Lower leg skin (tissue), 4 donors: Measurements from ENCODE around the gene EOGT. TPM values are rescaled to one million over a fixed set of nuclear protein-coding genes. Genes with fewer than 3 reads are reported as not detected.

Experiments used
- DNase-seq, 2 donors: peaks; one replicate each; pipeline ENCODE4 v3.0.0-alpha.2; 2019; ENCODE audit warnings: low spot score in 2 of 2
- H3K4me3 ChIP-seq: fragments of 200-600 bp; sonication (generic); 2 replicates; pipeline ENCODE4 v1.5.1; 2017; ENCODE audit warnings: mild to moderate bottlenecking, low read depth; ENCODE audit not compliant: poor library complexity, severe bottlenecking
- POLR2A ChIP-seq, 2 donors: fragments of 450-650 bp; IDR thresholded peaks; one replicate each; pipeline ENCODE4 v1.6.1; 2016 to 2017; ENCODE audit warnings: antibody characterized with exemption in 2 of 2, mild to moderate bottlenecking in 1 of 2, moderate library complexity in 1 of 2
- WGBS, 2 donors: methylation state at CpG; one replicate each; pipeline ENCODE4 v1.1.5; 2018; 5-methylcytosine and 5-hydroxymethylcytosine counted together
- intact Hi-C: fragments of 100-400 bp; cut with DNase I; formaldehyde crosslinking; loops from one replicate; pipeline ENCODE4 v1.15.0; 2023; ENCODE audit warnings: low total_unique reads
- total RNA-seq, 4 donors: library from RNA; depleted of rRNA; stranded (reverse); fragments of >200 nt; gene quantifications; one replicate each; pipeline ENCODE4 v1.1.0, GENCODE V29; 2016
- TF ChIP-seq, protein P1 (sequence below), 3 donors: fragments of 450-650 bp; IDR thresholded peaks; one replicate each; pipeline ENCODE4 v1.5.1; 2016; ENCODE audit warnings: antibody characterized with exemption in 3 of 3, mild to moderate bottlenecking in 3 of 3, moderate library complexity in 2 of 3

Gene EOGT
- total RNA-seq, 4 donors from 2014 or later = 11.3 to 22.8 (median 16.0) TPM

DNA sequence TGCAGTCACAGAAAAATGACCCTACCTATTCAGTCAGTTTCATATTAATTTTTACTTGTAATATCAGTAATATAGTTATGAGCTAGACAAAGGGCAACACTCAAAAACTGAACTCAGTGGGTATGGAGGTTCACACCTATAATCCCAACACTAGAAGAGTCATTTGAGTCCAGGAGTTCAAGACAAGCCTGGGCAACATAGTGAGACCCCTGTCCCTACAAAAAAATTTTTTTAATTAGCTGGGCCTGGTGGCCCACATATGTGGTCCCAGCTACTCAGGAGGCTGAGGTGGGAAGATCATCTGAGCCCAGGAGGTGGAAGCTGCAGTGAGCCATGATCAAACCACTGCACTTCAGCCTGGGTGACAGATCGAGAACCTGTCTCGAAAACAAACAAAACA, 35.5 kb upstream of the EOGT start:
- H3K4me3 ChIP-seq = no peak overlapping the region
- WGBS, 2 donors = 93% methylated on average over 2 of the region's 2 CpGs
- no peak for DNase-seq
- TF ChIP-seq POLR2A (IDR thresholded peaks at IDR 0.05) = no peak
- TF ChIP-seq, protein P1, sequence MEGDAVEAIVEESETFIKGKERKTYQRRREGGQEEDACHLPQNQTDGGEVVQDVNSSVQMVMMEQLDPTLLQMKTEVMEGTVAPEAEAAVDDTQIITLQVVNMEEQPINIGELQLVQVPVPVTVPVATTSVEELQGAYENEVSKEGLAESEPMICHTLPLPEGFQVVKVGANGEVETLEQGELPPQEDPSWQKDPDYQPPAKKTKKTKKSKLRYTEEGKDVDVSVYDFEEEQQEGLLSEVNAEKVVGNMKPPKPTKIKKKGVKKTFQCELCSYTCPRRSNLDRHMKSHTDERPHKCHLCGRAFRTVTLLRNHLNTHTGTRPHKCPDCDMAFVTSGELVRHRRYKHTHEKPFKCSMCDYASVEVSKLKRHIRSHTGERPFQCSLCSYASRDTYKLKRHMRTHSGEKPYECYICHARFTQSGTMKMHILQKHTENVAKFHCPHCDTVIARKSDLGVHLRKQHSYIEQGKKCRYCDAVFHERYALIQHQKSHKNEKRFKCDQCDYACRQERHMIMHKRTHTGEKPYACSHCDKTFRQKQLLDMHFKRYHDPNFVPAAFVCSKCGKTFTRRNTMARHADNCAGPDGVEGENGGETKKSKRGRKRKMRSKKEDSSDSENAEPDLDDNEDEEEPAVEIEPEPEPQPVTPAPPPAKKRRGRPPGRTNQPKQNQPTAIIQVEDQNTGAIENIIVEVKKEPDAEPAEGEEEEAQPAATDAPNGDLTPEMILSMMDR (IDR thresholded peaks at IDR 0.05) = no peak
- intact Hi-C loops = no loop called here

DNA sequence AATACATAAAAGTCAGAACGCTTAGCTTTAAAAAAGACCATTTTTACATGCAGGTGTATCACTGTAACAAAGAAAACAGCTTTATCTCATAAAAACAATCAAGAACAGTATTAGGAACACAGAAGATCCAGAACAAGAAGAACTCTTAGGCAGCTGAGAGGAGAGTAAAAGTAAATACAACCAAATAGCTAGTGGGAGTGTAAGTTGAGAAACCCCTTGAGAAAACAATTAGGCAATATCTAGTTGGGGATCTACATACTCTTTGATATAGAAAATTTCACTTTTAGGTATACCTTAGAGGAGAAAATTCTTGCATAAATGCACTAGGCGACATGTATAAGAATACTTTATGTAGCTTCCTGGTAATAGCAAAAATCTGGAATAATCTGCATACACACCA, 31.1 kb upstream of the EOGT start:
- TF ChIP-seq, protein P1 (IDR thresholded peaks at IDR 0.05) = no peak
- TF ChIP-seq POLR2A (IDR thresholded peaks at IDR 0.05) = no peak
- no peak overlapping the region for H3K4me3 ChIP-seq
- DNase-seq = no peak
- whole genome bisulfite sequencing, 2 donors = 93 to 94% methylated on average over 2 of the region's 2 CpGs
- intact Hi-C loops = no loop called here

DNA sequence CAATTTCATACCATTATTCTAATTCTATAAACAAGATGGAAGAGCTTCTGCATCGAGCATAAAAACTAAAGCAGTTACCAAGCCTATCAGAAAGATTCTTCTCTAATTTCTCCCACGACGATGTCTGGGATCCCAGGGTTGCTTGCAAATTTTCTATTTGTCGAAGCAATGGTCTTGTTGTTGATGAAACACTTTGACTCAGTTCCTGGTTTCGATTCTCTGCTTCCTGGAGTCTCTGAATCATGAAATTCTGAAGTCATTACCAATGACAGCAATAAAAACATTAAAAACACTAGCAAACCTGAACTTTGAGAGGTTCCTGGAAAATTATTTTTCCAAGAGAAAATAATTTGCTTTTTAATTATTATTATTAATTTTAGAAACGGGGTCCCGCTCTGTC, 20.0 kb upstream of the EOGT start:
- 85 to 90% methylated on average over 7 of the region's 7 CpGs for WGBS, 2 donors
- intact Hi-C loops = no loop called here

DNA sequence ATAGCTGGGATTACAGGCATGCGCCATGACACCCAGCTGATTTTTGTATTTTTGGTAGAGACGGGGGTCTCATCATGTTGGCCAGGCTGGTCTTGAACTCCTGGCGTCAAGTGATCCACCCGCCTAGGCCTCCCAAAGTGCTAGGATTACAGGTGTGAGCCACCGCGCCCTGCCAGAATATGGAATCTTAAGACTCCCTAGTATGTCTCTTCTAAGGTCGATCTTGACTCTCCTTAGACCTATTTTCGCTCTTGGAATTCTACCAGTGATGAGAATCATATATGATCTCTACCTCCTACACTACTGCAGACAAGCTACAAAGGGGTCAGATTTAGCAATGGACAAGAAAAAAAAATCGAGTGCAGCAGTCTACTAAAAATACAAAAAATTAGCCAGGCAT, 19.3 kb upstream of the EOGT start:
- H3K4me3 ChIP-seq = no peak overlapping the region
- no peak for DNase-seq
- TF ChIP-seq, protein P1 (IDR thresholded peaks at IDR 0.05) = no peak
- no peak for TF ChIP-seq POLR2A (IDR thresholded peaks at IDR 0.05)
- intact Hi-C loops = no loop called here
- WGBS, 2 donors = 98 to 99% methylated on average over 9 of the region's 9 CpGs

More for the DNA sequence above, 20.0 kb upstream of the EOGT start:
- no peak for DNase-seq
- no peak for TF ChIP-seq POLR2A (IDR thresholded peaks at IDR 0.05)
- TF ChIP-seq, protein P1 (IDR thresholded peaks at IDR 0.05) = no peak
- H3K4me3 ChIP-seq = no peak overlapping the region

DNA sequence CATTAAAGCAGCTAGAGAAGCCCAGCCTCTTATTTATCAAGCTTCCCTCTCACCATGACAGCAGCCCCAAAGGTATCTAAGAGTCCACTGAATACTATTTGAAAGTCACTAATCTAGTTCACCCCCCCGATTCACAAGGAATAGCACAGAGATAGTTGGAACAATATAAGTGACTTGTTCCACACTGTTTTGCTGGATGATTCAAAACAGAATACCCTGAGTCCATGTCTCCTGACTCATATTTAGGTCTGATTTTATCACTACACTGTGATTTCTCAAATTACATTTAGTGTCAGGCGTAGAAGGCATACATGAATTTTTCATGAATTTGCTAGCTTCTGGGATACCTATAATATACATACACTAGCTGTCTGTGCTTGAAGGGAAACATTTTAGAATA, 18.7 kb upstream of the EOGT start:
- no peak overlapping the region for H3K4me3 ChIP-seq
- WGBS, 2 donors = 86 to 91% methylated on average over 2 of the region's 2 CpGs
- DNase-seq = no peak
- intact Hi-C loops = no loop called here
- no peak for TF ChIP-seq POLR2A (IDR thresholded peaks at IDR 0.05)
- TF ChIP-seq, protein P1 (IDR thresholded peaks at IDR 0.05) = no peak

DNA sequence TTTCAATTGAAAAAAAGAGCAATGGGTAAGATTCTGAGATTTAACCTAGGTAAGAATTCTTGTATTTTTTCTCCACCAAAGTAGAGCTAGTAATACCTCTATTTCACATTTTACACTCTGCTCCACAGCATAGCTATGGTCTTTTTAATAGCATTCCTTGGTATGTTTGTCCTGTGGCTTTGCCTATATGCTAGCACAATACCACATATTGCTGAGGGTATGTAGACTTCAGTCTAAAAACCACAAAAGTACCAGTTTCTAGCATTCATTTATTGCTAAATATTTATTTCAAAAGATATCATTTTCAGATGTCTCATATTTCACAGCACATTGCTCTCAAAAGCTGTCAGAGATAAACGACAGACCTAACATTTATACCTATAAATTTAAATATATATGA, 18.2 kb upstream of the EOGT start:
- WGBS, 2 donors = 69 to 84% methylated on average over 1 of the region's 1 CpG
- intact Hi-C loops = no loop called here
- H3K4me3 ChIP-seq = no peak overlapping the region
- TF ChIP-seq, protein P1 (IDR thresholded peaks at IDR 0.05) = no peak
- TF ChIP-seq POLR2A (IDR thresholded peaks at IDR 0.05) = no peak
- DNase-seq = no peak
